ENCODE results near the gene NAP1L4.
A peak's percentile ranks its signal among the peaks of the same experiment; 100 is the strongest.

Gene NAP1L4

DNA sequence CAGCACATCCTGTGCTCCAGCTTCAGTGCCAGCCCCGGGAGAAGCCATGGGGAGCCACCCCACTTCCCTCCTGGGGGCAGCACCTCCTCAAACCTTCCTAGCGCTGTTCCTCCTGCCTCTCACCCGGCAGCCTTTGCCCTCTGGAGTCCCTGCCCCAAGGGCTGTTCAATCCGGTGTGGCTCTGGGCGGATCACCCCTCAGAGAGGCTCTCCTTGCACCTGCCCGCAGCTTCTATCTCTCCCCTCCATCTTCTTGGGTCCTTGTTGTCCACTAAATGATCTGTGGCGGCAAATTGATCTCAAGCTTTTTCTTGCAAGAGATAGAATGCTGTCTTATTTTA lies 88.5 kb downstream of the NAP1L4 start:
- H3K4me3 ChIP-seq (ENCODE audit: control insufficient read depth, low read depth, low read length), result no peak overlapping the region
- TF ChIP-seq CTCF (IDR thresholded peaks at IDR 0.05; ENCODE audit: control insufficient read depth, insufficient read depth, low read depth, low read length, missing control alignments), result no peak
- no peak for DNase-seq (ENCODE audit: low read depth)

GRCh38 chr11:2902784-2903671 lies 89.1 kb downstream of the NAP1L4 start:
- no peak for DNase-seq (ENCODE audit: low read depth)
- no peak for TF ChIP-seq CTCF (IDR thresholded peaks at IDR 0.05; ENCODE audit: control insufficient read depth, insufficient read depth, low read depth, low read length, missing control alignments)
- H3K4me3 ChIP-seq (ENCODE audit: control insufficient read depth, low read depth, low read length), result peak overlapping the region; percentile 76

GRCh38 chr11:2901854-2902783 lies 90.0 kb downstream of the NAP1L4 start:
- peak; percentile 59 for DNase-seq (ENCODE audit: low read depth)
- TF ChIP-seq CTCF (IDR thresholded peaks at IDR 0.05; ENCODE audit: control insufficient read depth, insufficient read depth, low read depth, low read length, missing control alignments), result no peak
- H3K4me3 ChIP-seq (ENCODE audit: control insufficient read depth, low read depth, low read length), result peak overlapping the region; percentile 76

DNA sequence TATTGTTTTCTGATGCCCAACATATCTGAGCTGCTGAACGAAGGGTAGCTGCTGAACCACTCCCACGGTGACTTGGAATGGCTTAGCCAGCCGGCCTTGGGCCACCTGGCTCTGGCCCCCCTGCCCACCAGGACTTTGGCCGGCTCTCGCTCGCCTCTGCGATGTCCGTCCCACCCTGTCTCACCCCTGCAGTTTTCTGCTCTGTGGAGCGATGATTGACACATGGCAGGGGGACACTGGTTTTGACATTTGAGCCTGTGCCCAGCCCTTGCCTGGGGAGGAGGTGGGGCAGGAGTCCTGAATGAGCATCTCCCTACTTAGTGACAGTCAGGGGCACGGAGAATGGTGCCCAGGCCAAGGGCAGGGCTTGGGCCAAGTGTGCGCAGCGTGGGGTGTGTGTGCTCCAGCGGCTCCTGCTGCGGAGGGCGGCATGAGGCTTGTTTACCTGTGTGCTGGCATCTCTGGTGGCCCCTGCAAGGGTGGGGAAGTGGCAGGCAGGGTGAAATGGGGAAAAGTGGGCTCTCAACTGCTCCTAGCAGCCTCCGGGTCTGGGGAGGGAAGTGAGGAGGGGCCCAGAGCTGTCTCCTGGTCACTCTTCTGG lies 90.8 kb downstream of the NAP1L4 start:
- peak overlapping the region; percentile 76 for H3K4me3 ChIP-seq (ENCODE audit: control insufficient read depth, low read depth, low read length)
- DNase-seq (ENCODE audit: low read depth), result no peak
- no peak for TF ChIP-seq CTCF (IDR thresholded peaks at IDR 0.05; ENCODE audit: control insufficient read depth, insufficient read depth, low read depth, low read length, missing control alignments)

DNA sequence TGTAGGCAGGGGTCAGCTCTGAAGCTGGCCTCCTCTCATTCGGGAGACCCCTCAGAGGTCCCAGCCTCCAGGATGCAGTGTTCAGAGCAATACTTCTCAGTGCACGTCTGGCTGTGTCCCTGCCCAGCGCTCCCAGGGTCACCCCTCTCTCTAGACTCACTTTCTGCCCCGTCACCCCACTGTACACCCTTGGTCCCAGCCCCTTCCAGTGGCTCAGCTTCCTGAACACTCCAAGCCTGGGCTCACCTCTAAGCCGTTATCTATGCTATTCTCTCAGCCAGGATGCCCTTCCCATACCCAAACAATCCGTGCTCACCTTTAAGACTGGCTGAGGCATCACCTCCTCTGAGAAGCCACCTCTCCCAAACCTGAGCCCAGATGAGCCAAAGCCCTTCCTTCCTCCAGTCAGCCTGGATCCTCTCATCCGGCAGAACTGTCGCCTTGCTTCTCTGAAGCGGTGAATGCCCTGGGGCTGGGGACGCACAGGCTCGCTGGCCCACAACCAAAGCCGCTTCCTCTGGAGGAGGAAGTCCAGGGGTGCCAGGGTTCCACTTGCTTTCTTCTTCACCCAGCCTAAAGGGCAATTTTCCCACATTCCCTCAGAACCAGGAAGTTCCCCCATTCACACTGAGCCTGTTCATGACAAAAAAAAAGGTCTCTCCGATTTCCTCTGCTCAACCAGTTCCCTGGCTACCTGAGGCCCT lies 92.9 kb downstream of the NAP1L4 start:
- no peak overlapping the region for H3K4me3 ChIP-seq (ENCODE audit: control insufficient read depth, low read depth, low read length)
- DNase-seq (ENCODE audit: low read depth), result no peak
- no peak for TF ChIP-seq CTCF (IDR thresholded peaks at IDR 0.05; ENCODE audit: control insufficient read depth, insufficient read depth, low read depth, low read length, missing control alignments)

Data from AG09309 (cell line).